Measurements from ENCODE around the gene ZFP36L2.

- TF ChIP-seq CTCF (IDR thresholded peaks at IDR 0.05) (no peak), POLR2A (IDR thresholded peaks at IDR 0.05) (no peak)
Observed at GRCh38 chr2:43274055-43274454, 47.6 kb upstream of the ZFP36L2 start.

All from heart left ventricle (tissue), 13 donors.